ENCODE data around the gene CBLIF.

DNA sequence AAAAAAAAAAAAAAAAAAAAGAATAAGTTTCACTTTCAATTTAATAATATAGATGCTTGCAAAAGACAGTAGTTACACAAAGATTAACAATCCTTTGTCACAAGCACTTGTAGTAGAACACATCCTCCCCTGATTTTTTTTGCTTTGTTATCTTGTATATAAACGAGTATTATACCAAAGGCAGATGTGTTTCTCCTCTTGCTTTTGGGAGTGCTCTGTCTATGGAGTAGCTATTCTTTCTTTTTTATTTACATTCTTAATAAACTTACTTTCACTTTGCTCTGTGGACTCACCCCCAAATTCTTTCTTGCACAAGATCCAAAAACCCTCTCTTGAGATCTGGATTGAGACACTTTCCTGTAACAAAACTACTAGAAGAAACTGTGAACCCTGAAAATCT is 31.3 kb downstream of the CBLIF start:
- TF ChIP-seq, protein P1, sequence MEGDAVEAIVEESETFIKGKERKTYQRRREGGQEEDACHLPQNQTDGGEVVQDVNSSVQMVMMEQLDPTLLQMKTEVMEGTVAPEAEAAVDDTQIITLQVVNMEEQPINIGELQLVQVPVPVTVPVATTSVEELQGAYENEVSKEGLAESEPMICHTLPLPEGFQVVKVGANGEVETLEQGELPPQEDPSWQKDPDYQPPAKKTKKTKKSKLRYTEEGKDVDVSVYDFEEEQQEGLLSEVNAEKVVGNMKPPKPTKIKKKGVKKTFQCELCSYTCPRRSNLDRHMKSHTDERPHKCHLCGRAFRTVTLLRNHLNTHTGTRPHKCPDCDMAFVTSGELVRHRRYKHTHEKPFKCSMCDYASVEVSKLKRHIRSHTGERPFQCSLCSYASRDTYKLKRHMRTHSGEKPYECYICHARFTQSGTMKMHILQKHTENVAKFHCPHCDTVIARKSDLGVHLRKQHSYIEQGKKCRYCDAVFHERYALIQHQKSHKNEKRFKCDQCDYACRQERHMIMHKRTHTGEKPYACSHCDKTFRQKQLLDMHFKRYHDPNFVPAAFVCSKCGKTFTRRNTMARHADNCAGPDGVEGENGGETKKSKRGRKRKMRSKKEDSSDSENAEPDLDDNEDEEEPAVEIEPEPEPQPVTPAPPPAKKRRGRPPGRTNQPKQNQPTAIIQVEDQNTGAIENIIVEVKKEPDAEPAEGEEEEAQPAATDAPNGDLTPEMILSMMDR (IDR thresholded peaks at IDR 0.05), result no peak
- no peak for TF ChIP-seq POLR2A (IDR thresholded peaks at IDR 0.05)

Measured in adrenal gland (tissue), 5 donors.